Upper lobe of left lung (tissue), 6 donors: ENCODE measurements around the gene PLK5. TPM values are rescaled to one million over a fixed set of nuclear protein-coding genes. Genes with fewer than 3 reads are reported as not detected.

ENCODE experiments used
- ATAC-seq, 2 donors: fragments of 200-7000 bp; cut with Tn5 transposase; one replicate each; pipeline ENCODE4 v1.9.1; 2022; ENCODE audit warnings: mild to moderate bottlenecking in 2 of 2, moderate library complexity in 2 of 2; ENCODE audit not compliant: low FRiP score in 2 of 2
- DNase-seq, 2 donors: peaks; one replicate each; pipeline ENCODE4 v3.0.0-alpha.2; 2019 to 2020
- H3K27ac ChIP-seq, 4 donors: fragments of 200-600 bp; sonication (generic); one replicate each; pipeline ENCODE4 v1.5.1; 2016 to 2019
- H3K27me3 ChIP-seq, 4 donors: fragments of 200-600 bp; sonication (generic); one replicate each; pipeline ENCODE4 v1.5.1; 2017 to 2019
- H3K36me3 ChIP-seq, 4 donors: fragments of 200-600 bp; sonication (generic); one replicate each; pipeline ENCODE4 v1.5.1; 2016 to 2019
- H3K4me1 ChIP-seq, 4 donors: fragments of 200-600 bp; sonication (generic); one replicate each; pipeline ENCODE4 v1.5.1; 2018 to 2019
- H3K4me3 ChIP-seq, 4 donors: fragments of 200-600 bp; sonication (generic); one replicate each; pipeline ENCODE4 v1.5.1; 2017 to 2019; ENCODE audit warnings: mild to moderate bottlenecking in 2 of 4, moderate library complexity in 1 of 4
- H3K9me3 ChIP-seq, 4 donors: fragments of 200-600 bp; sonication (generic); one replicate each; pipeline ENCODE4 v1.5.1; 2018 to 2019
- EP300 ChIP-seq, 4 donors: sonication (generic); formaldehyde crosslinking; IDR thresholded peaks; one replicate each; pipeline ENCODE4 v1.5.1; 2017; ENCODE audit warnings: antibody characterized with exemption in 4 of 4, control low read depth in 2 of 4
- POLR2A ChIP-seq, 4 donors: fragments of 450-650 bp; IDR thresholded peaks; one replicate each; pipeline ENCODE4 v1.5.1; 2016 to 2017; ENCODE audit warnings: antibody characterized with exemption in 4 of 4, mild to moderate bottlenecking in 2 of 4
- POLR2AphosphoS5 ChIP-seq, 2 donors: sonication (generic); formaldehyde crosslinking; IDR thresholded peaks; one replicate each; pipeline ENCODE4 v1.5.1; 2017; ENCODE audit warnings: antibody characterized with exemption in 2 of 2
- WGBS, 2 donors: methylation state at CpG; one replicate each; pipeline ENCODE4 v1.1.5; 2017 to 2018; 5-methylcytosine and 5-hydroxymethylcytosine counted together
- total RNA-seq, 6 donors: library from RNA; depleted of rRNA in 4 of 6; stranded (reverse); fragments of >200 nt in 4 of 6; gene quantifications; one replicate each; pipeline versions ENCODE4 v1.1.0 to v1.2.1, GENCODE V29; 2016 to 2021
- TF ChIP-seq, protein P1 (sequence below), 6 experiments: fragments of 450-650 bp in 4 of 6; fragments of 200-600 bp in 2 of 6; sonication (generic) in 2 of 6; IDR thresholded peaks; one replicate each; pipeline ENCODE4 v1.5.1; 2016 to 2019; ENCODE audit warnings: antibody characterized with exemption in 6 of 6
- donor health status: DM: no; HTN: no; CAD: no; lungs with moderate emphysema.
- donor health status: DM: no; HTN: yes; CAD: no; lungs with severe emphysema.

Gene PLK5
- total RNA-seq, 6 donors from 2014 or later, result not detected

DNA sequence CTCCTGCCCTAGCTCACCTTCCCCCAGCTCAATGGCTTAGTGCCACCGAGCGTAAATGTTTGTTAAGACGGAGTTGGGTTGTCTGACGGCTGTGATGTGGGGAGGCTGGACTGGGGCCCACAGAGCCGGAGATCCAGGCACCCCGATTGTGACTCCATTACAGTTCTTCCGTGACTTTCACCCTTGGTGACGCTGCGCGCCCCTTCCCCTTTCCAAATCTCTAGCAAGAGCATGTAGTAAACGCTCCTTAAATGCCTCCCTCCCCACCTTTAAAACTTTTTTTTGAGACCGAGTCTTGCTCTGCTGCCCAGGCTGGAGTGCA, 32.1 kb upstream of the PLK5 start:
- Histone ChIP-seq H3K36me3 (no peaks in the 10 kb centered on the region), H3K4me3 (peak overlapping the region in 2 of 4 donors; percentile 66 to 69), H3K27me3 (no peaks in the 10 kb centered on the region), H3K9me3 (no peaks in the 10 kb centered on the region), H3K27ac (no peak overlapping the region), H3K4me1 (peaks cover 14 to 29% (median 19%) of the 10 kb centered on the region in 4 donors)
- DNase-seq (no peak), ATAC-seq (no peak)
- no peak for TF ChIP-seq POLR2AphosphoS5 (IDR thresholded peaks at IDR 0.05)
- peak in 1 of 4 donors; percentile 12 for TF ChIP-seq POLR2A (IDR thresholded peaks at IDR 0.05)
- TF ChIP-seq EP300 (IDR thresholded peaks at IDR 0.05), result no peak
- TF ChIP-seq, protein P1, sequence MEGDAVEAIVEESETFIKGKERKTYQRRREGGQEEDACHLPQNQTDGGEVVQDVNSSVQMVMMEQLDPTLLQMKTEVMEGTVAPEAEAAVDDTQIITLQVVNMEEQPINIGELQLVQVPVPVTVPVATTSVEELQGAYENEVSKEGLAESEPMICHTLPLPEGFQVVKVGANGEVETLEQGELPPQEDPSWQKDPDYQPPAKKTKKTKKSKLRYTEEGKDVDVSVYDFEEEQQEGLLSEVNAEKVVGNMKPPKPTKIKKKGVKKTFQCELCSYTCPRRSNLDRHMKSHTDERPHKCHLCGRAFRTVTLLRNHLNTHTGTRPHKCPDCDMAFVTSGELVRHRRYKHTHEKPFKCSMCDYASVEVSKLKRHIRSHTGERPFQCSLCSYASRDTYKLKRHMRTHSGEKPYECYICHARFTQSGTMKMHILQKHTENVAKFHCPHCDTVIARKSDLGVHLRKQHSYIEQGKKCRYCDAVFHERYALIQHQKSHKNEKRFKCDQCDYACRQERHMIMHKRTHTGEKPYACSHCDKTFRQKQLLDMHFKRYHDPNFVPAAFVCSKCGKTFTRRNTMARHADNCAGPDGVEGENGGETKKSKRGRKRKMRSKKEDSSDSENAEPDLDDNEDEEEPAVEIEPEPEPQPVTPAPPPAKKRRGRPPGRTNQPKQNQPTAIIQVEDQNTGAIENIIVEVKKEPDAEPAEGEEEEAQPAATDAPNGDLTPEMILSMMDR (IDR thresholded peaks at IDR 0.05), result no peak
- WGBS, 2 donors, result 56 to 67% methylated on average over 12 of the region's 12 CpGs

DNA sequence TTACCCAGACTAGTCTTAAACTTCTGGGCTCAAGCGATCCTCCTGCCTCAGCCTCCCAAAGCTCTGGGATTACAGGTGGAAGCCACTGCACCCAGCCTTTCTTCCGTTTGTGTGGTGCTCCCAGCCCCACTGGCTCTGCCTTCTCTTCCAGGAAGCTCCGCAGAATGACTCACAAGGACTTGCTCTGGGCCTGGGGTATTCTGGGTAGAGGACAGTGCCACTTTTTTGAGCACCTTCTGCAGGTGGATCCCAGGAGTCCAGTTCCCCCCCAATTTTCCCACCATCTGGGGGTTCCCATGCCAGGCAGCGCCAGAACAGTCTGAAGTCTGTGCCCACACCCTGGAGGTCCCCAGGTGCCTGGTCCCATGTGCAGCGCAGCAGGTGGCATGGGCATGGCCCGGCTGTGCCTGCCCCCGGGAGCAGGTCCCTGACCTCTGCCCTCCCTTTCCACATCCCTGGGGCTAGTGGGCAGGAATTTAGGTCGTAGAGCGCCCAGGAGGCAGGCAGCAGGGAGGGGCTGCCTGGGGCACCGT, 31.3 kb upstream of the PLK5 start:
- DNase-seq, result peak in 1 of 2 donors; percentile 61
- TF ChIP-seq POLR2A (IDR thresholded peaks at IDR 0.05), result no peak
- TF ChIP-seq, protein P1 (IDR thresholded peaks at IDR 0.05), result no peak
- no peak for TF ChIP-seq EP300 (IDR thresholded peaks at IDR 0.05)
- TF ChIP-seq POLR2AphosphoS5 (IDR thresholded peaks at IDR 0.05), result no peak
- H3K4me1 ChIP-seq, result peaks cover 14 to 30% (median 19%) of the 10 kb centered on the region in 4 donors
- no peaks in the 10 kb centered on the region for H3K9me3 ChIP-seq
- no peak overlapping the region for H3K4me3 ChIP-seq
- H3K27me3 ChIP-seq, result peaks cover 0 to 3% (median 0%) of the 10 kb centered on the region in 4 donors
- WGBS, 2 donors, result 77 to 84% methylated on average over 7 of the region's 10 CpGs
- H3K27ac ChIP-seq, result no peak overlapping the region
- H3K36me3 ChIP-seq, result no peaks in the 10 kb centered on the region
- ATAC-seq, result no peak

DNA sequence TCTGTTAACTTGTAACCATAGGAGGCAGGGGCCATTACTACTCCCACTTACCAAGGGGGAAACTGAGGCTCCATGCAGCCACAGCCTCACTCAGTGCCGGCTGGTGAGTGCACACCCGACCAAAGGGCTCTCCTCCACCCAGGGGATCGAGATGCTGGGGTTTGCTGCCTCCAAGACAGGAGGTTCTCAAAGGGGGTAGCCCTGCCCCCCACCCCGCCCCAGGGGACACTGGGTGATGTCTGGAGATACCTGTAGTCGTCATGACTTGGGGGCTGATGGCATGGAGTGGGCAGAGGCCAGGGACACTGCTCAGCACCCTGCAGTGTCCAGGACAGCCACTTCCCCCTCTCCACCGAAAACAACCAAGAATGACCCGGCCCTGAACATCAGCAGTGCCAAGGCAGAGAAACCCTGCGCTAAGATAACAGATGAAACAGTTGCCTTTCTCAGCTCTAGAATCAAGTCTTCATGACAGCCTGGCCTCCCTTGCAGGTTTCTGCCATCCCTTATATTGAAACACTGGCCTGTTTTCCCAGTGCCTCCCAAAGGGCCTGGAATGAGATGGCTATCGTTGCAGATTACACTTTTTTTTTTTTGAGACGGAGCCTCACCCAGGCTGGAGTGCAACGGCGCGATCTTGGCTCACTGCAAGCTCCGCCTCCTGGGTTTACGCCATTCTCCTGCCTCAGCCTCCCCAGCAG, 29.6 kb upstream of the PLK5 start:
- WGBS, 2 donors, result 65 to 70% methylated on average over 9 to 15 of the region's 15 CpGs

DNA sequence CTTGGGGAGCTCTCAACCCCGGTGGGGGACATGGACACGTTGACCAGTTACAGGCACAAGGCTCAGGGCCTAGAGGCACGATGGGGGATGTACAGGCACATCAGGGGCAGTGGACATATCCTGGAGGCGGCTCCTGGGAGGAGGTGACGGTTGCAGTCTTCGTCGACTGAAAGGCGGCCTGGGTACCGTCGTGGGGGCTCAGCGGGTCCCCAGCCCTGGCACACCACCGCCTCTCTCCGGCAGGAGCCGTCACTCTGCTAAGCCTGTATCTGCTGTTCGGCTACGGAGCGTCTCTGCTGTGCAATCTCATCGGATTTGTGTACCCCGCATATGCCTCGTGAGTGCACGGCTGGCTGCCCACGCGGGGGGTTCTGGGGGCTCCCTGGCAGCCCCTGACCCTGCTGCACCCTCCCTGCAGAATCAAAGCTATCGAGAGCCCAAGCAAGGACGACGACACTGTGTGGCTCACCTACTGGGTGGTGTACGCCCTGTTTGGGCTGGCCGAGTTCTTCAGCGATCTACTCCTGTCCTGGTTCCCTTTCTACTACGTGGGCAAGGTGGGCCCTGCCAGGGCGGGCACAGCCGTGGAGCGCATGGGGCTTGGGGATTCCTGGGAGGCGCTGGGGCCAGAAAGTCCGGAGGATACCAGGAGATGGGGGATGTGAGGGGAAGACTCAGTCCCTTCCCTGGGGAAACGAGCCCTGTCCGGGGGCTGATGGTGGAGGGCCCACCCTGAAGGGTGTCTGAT, 28.7 kb upstream of the PLK5 start:
- no peak for TF ChIP-seq EP300 (IDR thresholded peaks at IDR 0.05)
- TF ChIP-seq POLR2AphosphoS5 (IDR thresholded peaks at IDR 0.05), result no peak
- TF ChIP-seq POLR2A (IDR thresholded peaks at IDR 0.05), result no peak
- TF ChIP-seq, protein P1 (IDR thresholded peaks at IDR 0.05), result no peak
- H3K36me3 ChIP-seq, result no peaks in the 10 kb centered on the region
- peaks cover 6 to 20% (median 10%) of the 10 kb centered on the region in 4 donors for H3K4me1 ChIP-seq
- WGBS, 2 donors, result 81 to 84% methylated on average over 8 to 37 of the region's 37 CpGs
- H3K27me3 ChIP-seq, result peaks cover 0 to 3% (median 0%) of the 10 kb centered on the region in 4 donors
- ATAC-seq (no peak), DNase-seq (peak in 1 of 2 donors; percentile 69)
- H3K9me3 ChIP-seq, result no peaks in the 10 kb centered on the region
- no peak overlapping the region for H3K4me3 ChIP-seq
- no peak overlapping the region for H3K27ac ChIP-seq

More for the DNA sequence above, 29.6 kb upstream of the PLK5 start:
- DNase-seq (peak in 1 of 2 donors; percentile 33), ATAC-seq (no peak)
- Histone ChIP-seq H3K36me3 (no peaks in the 10 kb centered on the region), H3K27me3 (peaks cover 0 to 3% (median 0%) of the 10 kb centered on the region in 4 donors), H3K27ac (no peak overlapping the region), H3K4me3 (no peak overlapping the region), H3K9me3 (no peaks in the 10 kb centered on the region), H3K4me1 (peaks cover 14 to 29% (median 19%) of the 10 kb centered on the region in 4 donors)
- TF ChIP-seq POLR2A (IDR thresholded peaks at IDR 0.05) (no peak), POLR2AphosphoS5 (IDR thresholded peaks at IDR 0.05) (no peak), EP300 (IDR thresholded peaks at IDR 0.05) (no peak)
- TF ChIP-seq, protein P1 (IDR thresholded peaks at IDR 0.05), result no peak
